ENCODE results near the gene LRMDA.
"Not testable (repeated sequence)": the region's sequence is repeated elsewhere in the genome, so short reads cannot be mapped to it uniquely, and the experiment has no call there.

The LRMDA gene

DNA sequence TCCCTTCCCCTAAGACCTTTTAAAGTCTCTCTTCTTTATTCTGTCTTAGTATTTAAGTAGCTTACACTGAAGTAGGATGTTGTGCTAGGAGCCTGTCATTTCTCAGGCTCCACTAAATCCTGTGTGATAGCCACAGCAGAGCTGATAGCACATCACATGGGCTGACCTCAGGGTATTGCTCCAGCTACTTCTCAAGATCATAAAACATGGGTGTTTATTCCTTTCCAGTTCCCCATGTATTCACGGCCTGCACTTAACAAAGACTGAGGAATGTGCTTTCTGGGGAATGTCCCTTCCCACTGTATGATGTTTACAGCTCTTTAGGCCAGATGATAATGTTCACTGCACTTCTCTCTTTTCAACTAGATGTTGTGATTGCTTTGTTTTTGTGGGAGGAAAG is 1119.4 kb downstream of the LRMDA start:
- no peak for DNase-seq (ENCODE audit: low read depth in 2 of 2)

DNA sequence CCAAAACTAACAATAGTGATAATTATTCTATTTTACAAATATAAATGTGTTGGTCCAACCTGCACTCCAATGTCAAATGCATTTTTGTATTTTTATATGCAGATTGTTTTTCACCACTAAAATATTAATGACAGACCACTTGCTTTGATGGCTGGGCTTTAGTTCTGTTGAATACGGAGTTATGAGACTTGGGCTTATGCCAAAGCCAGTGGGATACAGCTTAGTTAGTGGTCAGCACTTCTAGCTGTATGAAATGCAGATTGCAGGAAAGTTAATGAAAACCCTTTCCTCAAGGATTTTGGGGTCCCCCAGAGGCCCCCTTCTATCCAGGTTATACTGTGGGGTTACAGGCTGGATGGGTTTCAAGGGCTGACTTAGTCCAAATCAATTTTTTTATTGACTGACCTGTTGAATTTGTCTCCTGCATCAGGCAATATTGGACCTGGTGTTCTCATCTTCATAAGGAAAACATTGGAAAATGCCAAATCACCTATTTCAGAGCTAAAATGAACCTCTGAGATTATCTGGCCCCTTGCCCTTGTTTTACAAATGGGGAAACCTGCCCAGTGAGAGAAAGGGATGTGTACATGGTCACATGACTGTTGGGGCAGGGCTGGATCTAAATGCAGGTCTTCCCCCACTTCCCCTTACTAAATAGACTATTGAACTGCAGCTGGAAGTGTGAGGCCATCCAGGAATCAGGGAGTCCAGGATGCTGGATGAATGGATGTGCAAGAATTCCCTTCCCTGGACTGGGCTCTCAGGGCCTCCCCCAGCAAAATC is 1120.9 kb downstream of the LRMDA start:
- no peak for DNase-seq (ENCODE audit: low read depth in 2 of 2)

DNA sequence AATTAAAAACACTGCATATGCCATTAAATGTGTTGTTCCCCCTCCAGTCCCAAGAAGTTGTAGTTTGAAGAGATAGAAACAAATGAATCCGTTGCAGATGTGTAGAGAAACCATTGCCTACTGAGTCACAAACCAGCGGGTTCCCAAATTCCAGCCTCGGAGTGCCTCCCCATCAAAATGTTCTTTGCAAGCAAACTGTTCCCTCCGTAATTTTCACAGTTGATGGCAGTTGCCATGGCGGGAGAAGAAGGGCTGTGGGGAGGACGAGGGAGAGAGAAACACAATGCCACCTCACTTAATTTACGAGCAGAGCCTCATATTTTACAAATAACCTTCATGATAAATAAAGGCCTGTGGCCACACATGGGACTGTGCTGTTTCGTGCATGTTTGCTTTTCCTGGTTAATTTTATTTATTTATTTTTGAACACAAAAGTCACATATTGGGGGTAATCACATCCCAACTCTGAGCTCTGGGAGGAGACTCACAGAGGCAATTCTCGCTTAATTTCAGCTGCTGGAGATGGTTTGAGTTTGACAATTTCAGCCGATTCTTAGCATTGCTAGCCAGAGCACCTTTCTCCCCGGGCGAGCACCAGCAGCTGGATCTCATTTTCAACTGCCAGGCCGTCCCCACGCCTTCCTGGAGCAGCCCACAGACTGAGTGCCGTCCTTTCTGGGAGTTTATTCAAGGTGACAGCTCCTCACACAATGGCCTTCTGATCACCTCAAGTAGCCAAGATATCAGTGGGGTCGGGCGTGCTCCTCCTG is 1122.0 kb downstream of the LRMDA start:
- DNase-seq (ENCODE audit: low read depth in 2 of 2) = no peak

DNA sequence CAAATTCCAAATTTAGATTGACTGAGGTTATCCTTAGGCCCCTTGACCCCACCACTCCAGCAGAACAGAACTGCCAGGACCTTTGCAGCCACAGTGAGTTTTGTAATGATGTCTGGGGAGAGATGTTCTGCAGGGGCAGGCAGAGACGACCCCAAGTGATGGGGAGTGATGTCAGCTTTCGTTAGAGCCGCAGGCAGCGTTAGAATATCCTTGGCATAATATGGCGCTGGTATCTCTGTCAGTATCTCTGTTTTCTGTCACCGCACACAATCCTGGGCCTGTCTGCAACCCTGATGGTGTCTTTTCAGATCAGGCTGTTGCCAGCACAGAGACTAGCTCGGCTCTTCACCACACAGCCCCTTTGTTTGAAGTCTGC is 1122.6 kb downstream of the LRMDA start:
- no peak for DNase-seq (ENCODE audit: low read depth in 2 of 2)

DNA sequence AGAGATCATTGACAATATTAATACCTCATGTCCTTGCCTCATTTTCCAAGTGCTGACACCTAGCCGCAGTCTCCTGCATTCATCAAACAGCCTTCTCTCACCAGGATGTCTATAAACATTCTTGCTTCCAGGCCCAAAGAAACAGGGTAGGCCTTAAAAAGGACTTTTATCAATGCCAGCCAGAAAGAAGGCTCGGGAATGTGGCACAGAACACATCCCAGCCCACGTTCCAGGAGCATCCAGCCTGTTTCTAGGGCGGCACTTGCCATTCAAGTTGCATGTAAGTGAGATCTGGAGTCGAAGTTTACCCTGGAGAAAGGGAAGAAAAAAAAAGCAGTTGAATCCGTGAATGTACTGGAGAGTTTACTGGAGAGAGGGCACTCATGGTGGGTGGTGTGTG is 1123.1 kb downstream of the LRMDA start:
- no peak for DNase-seq (ENCODE audit: low read depth in 2 of 2)

DNA sequence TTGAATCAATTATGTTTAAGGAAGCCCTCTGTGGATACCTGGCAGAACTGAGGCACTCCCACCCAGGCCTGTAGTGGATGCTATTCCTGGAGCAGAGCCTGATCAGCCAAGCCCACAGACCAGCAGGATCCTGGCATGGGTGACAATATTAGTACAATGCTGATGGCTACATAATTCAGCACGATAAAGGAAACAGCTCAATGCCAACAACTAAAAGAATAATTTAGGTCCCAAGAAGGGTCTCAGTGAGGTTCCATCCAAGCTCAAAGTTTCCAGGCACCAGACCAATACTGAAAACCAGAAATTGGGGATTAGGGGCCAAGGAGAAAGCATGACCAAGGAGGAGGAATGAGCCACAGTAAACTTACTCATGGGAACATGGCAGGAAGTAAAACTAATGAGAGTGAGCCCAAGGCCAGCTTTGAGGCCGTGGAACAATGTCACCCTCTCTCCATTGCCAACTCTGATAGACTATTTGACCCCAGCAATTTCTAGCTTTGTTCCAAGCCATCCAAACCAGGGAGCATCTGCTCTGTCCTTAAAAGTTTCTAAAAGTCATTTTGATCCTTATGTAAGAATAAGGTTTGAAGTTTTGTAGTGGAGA is 1123.7 kb downstream of the LRMDA start:
- no peak for DNase-seq (ENCODE audit: low read depth in 2 of 2)

DNA sequence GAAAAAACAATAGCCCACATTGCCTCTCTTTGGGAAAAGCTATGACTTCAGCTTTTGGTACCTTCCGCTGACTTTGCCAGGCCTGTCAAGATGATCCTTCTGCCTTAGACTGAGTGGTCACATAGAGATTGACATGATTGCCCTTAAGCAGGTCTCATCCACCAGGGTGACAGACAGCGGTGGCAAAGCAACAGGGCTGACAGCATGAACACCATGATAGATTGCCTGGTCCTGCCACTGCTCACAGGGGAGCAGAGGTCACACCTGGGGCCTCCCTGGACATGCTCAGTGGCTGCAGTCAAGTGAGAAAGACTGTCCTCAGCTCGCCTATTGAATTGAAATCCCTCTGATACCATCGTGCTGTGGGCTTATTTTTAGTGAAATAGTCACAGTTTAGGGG is 1125.9 kb downstream of the LRMDA start:
- no peak for DNase-seq (ENCODE audit: low read depth in 2 of 2)

DNA sequence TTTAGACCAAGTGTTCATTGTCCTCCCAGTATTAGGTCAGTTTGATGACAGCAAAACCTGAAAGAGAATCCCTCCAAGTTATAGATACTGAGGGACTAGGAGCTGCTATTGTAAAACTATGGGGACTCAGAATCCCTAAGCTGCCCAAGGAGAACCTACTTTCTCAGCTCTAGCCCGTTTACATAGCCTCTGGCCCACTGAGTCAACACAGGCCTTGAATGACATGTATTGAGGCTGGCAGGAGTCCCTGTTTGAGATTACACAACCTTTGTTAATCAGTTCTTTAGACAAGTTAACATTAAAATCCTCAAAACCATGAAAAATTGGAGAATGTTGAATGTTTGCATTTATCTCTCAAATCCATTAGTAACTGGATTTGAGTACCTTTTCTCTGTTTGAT is 1127.2 kb downstream of the LRMDA start:
- DNase-seq (ENCODE audit: low read depth in 2 of 2) = no peak

DNA sequence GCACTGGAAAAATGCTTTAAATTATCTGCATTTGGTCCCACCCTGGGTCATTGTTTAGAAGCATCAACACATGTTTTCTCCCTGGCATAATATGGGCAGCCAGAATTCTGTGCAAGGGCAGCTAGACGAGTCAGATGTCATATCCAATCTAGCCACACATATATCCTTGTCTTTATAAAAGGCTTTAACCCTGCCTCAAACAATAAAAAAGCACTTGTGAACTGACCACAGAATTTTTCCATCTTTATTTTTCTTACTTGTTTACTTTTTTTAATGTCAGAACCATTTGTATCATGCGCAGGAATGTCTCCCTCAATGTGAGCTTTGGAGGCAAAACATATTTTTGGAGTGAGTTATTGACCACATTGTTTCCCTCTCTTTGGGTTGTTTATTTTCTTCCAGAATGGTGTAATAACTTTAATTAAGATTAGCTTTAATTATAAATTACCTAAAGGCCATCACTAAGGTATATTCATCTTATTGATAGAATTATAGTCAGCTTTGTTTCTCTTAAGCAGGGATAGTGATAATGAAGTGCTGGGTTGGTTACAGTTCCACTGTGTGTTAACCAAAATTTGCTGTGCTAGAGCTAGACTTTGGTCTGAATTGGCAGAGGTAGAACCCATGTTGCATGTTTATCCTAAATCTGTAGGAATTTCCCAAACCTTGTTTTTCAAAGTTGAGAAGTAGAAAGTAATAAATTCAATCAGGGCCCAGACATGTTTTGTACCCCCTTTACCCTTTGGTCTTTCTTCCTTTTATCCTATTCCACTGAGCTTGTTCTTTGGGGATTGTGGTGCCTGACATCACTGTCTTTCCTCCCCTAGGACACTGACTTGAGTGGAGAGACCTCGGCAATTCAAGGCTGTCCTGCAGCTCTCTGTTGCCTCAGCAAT is 1127.8 kb downstream of the LRMDA start:
- DNase-seq (ENCODE audit: low read depth in 2 of 2) = no peak

DNA sequence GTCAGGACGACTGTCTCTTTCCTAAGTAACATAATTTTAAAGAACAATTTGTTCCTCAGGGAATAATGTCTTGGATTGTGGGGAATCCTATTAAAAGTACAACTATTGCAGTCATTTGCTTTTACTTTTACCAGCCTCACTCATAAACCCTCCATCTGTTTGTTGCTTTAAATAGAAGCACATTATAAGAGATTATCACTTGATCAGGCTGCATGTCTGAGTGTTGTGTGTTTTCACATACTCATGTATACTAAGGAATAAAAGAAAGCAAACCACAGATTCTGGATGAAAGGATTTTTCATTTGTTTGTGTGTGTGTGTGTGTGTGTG is 1128.4 kb downstream of the LRMDA start:
- DNase-seq (ENCODE audit: low read depth in 2 of 2) = no peak

DNA sequence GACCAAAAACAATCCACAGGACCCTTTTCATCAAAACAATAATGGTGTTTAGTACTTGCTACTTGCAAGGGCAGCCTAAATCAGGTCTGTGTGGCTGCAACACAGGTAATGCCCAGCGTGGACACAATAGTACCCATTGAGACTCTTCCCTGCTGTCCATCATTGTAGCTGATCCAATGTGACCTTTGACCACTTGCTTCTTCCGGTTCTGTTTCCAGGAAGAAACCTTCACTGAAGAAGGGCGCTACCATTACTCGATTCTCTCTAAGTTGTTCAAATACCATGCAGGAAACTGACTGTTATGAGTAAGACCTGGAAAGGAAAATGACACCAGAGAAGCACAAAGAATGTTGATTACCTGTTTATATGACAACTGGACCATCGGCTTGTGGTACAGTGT is 1128.9 kb downstream of the LRMDA start:
- DNase-seq (ENCODE audit: low read depth in 2 of 2) = no peak

DNA sequence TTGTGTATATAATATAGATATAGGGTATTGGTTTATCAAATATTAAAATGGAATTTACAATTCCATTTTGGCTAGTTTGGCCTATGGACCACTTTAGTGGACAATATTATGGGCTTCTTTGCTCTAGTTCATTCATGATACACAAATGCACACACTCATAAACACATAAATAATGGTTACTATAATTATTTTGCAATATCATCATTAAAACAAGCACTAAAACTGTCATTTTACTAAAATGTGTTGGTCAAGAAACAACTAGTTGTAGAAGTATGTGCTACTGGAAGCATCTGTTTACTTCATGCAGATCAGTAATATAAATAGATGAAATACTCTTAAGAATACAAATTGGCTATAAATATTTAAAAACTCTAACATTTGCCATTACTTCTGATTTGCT is 1131.9 kb downstream of the LRMDA start:
- DNase-seq (ENCODE audit: low read depth in 2 of 2) = no peak

DNA sequence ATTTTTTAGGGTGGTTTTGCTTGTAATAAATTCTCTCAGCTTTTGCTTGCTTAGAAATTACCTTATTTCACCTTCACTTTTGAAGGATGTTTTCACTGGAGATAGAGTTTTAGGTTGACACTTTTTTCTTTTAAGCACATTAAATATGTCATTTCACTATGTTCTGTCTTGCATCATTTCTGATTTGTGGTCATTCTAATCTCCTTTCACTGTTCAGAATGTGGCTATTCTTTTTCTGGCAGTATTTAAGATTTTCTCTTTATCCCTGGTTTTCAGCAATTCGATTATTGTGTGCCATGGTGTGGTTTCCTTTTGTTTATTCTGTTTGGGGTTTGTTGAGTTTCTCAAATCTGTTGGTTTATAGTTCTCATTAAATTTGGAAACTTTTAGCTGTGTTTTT is 1140.6 kb downstream of the LRMDA start:
- DNase-seq (ENCODE audit: low read depth in 2 of 2) = no peak

DNA sequence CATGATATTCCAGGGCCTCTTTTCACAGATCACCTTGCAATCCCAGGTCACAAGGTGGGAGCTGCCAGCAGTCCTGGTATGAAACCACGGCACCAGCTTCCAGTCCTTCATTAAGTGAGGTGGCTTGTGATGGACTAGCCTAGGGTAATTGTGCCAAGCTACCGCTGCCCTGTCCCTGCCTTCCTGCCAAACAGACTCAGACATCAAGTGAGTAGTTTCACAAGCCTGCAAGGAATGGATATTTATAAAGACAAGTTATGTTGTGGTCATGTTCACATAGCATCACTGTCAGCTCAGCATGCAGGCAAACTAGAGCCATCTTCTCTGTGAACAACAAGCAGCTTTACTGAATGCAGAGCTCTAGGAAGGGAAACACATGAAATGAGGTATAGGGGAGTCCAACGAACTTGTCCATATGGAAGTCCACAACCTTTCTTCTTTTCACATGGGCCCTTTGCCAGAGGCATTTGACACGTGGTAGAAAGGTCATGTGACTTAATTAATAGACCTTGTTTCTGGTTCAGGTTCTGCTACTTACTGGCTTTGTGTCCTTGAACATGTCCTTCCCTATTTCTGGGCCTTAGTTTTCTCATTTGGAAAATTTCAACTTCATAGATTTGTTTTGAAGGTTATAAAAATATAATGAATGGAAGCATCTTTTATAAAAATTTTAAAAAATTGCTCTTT is 1145.0 kb downstream of the LRMDA start:
- no peak for DNase-seq (ENCODE audit: low read depth in 2 of 2)

DNA sequence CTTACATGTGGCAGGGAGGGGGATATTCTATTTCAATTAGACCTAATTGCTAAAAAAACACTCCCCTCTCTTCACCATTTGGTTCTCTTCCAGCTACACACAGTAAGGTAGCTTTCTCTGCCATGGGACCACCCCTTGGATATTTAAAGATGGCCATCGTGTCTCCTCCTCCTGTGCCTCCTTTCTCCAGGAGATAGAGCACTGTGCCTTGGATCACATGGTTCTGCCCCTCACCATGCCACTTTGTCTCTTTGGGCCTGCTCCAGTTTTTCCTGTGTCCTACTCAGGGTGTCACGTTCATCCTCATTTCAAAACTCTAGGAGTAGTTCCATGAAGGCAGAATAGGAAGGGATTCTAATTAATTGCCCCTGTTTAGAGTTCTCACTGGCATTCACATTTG is 1146.0 kb downstream of the LRMDA start:
- DNase-seq (ENCODE audit: low read depth in 2 of 2) = no peak

DNA sequence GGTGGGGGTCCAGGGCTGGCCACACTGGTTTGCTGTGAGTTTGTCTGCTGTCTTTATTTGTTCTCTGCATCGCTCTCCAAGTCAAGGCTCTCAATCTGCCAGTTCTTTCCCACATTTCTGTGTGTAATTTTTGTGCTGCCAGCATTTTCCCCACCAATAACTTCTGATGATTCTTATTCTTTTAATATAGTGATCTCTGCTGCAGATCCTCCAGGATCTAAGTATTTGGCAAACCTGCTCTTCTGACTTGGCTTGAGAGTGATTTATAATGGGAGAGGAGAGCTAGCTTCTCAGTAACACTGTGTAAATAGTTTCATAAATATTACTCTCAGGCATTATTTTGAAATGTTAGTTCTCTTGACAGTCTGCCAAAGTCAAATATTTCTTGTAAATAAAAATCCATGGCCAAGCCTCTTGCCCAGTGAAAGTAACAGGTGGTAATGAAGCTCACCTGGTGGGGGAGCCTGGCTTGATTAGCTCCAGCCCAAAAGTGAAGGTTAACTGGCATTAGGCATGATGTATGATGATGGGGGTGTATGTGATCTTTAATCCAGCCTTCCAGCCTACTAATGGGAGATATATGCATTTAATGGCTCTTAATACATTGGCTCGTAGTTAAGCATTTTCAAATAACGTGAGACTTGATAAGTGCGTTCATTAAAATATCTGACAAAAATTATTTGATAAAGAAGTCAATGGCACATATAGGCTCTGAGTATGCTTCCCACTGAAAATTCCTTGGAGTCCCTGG is 1150.3 kb downstream of the LRMDA start:
- no peak for DNase-seq (ENCODE audit: low read depth in 2 of 2)

DNA sequence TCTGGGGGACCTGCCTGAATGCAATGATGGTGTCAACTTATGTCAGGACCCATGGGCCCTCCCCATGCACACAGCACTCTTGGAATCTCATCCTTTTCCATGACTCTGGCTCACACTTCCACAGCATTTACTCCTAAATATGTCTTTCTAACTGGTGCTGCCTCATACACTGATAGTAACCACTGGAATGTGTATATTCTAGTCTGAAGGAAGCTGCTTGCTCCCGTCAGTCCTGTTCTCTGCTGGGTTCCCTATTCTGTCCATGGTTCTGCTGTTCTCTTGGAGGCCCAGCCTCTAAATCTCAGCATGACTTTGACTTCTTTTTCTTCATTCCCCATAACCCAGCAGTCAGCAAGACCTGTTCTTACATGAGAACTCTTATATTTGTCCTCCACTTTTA is 1151.1 kb downstream of the LRMDA start:
- DNase-seq (ENCODE audit: low read depth in 2 of 2) = no peak

DNA sequence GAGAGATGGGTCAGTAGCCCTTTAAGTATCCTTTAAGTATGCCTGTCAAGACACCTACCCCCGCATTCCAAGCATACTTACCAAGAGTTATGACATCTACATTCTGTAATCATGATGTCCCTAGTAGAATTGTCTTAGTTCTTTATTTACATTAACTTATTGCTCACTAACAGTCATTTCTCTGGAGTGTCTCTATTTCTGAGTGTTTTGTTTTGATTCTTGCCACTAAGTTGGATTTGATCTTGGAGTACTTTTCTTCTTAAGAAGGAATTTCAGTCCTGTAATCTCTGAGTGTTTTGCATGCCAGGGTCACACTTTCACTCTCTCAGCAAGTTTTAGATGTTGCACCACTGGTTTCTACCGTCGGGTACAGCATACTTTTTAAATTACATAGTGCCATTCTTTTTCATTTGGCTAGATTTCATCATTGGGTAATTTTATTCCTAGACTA is 1152.3 kb downstream of the LRMDA start:
- no peak for DNase-seq (ENCODE audit: low read depth in 2 of 2)

DNA sequence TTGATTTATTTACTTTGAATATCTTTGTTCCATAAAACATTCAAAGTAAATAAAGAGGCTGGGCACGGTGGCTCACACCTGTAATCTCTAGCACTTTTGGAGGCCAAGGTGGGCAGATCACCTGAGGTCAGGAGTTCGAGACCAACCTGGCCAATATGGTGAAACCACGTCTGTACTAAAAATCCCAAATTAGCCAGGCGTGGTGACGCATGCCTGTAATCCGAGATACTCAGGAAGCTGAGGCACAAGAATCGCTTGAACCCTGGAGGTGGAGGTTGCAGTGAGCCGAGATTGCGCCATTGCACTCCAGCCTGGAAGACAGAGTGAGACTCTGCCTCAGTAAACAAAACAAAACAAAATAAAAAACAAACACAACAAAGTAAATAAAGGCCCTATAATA is 1153.0 kb downstream of the LRMDA start:
- DNase-seq (ENCODE audit: low read depth in 2 of 2) = not testable (repeated sequence)
